H1 (cell line): ENCODE results near the gene PSMD6. TPM values are rescaled to one million over a fixed set of nuclear protein-coding genes. Genes with fewer than 3 reads are reported as not detected.

Source experiments
- ASH2L ChIP-seq: fragments of 200-600, 300-600 bp; sonication (generic); IDR thresholded peaks from one replicate; pipeline ENCODE4 v1.7.1; 2017; ENCODE audit warnings: low read length
- BACH1 ChIP-seq: IDR thresholded peaks from 2 replicates; pipeline ENCODE4 v1.6.1; 2012; ENCODE audit warnings: low read length, improper control_type of control experiment
- CBX5 ChIP-seq: fragments of 300-800, 300-1000 bp; sonication (generic); IDR thresholded peaks from 2 replicates; pipeline ENCODE4 v1.7.1; 2016; ENCODE audit warnings: antibody characterized with exemption, low read length, low read depth
- CHD1 ChIP-seq: IDR thresholded peaks from 2 replicates; pipeline ENCODE4 v1.6.1; 2012; ENCODE audit warnings: low read depth, low read length, improper control_type of control experiment
- EGR1 ChIP-seq: IDR thresholded peaks from 2 replicates; pipeline ENCODE4 v1.6.1; 2011; ENCODE audit warnings: low read depth, low read length, borderline replicate concordance
- FOSL1 ChIP-seq: IDR thresholded peaks from 2 replicates; pipeline ENCODE4 v1.6.1; 2011; ENCODE audit warnings: mild to moderate bottlenecking, low read depth, low read length, moderate library complexity; ENCODE audit not compliant: insufficient read depth
- GTF2F1 ChIP-seq: IDR thresholded peaks from 2 replicates; pipeline ENCODE4 v1.6.1; 2012; ENCODE audit warnings: low read depth, low read length, improper control_type of control experiment, borderline replicate concordance
- HDAC2 ChIP-seq, 2 experiments: fragments of 300-600 bp in 1 of 2; sonication (generic) in 1 of 2; IDR thresholded peaks; 2 replicates each; pipeline ENCODE4 v1.6.1; 2011 to 2012; ENCODE audit warnings: low read depth in 2 of 2, low read length in 2 of 2, mild to moderate bottlenecking in 2 of 2, moderate library complexity in 2 of 2, borderline replicate concordance in 1 of 2, inconsistent platforms in 1 of 2
- POLR2AphosphoS5 ChIP-seq: IDR thresholded peaks from 2 replicates; pipeline ENCODE4 v1.6.1; 2011; ENCODE audit warnings: low read depth, low read length
- RAD21 ChIP-seq, 2 experiments: IDR thresholded peaks in 1 of 2; conservative IDR thresholded peaks in 1 of 2; 2 replicates each; pipeline ENCODE4 v1.6.1; 2011; ENCODE audit warnings: low read depth in 2 of 2, low read length in 2 of 2, improper control_type of control experiment in 1 of 2, inconsistent platforms in 1 of 2, mild to moderate bottlenecking in 1 of 2, moderate library complexity in 1 of 2
- RBBP5 ChIP-seq: IDR thresholded peaks from 2 replicates; pipeline ENCODE4 v1.7.1; 2012; ENCODE audit warnings: low read depth, mild to moderate bottlenecking, inconsistent platforms, low read length, moderate library complexity, borderline replicate concordance
- RFX5 ChIP-seq: IDR thresholded peaks from 2 replicates; pipeline ENCODE4 v1.6.1; 2011; ENCODE audit warnings: low read depth, low read length, improper control_type of control experiment, borderline replicate concordance
- RXRA ChIP-seq: IDR thresholded peaks from 2 replicates; pipeline ENCODE4 v1.6.1; 2011; ENCODE audit warnings: low read depth, mild to moderate bottlenecking, low read length, moderate library complexity; ENCODE audit not compliant: insufficient read depth
- SAP30 ChIP-seq: fragments of 300-600 bp; sonication (generic); IDR thresholded peaks from 2 replicates; pipeline ENCODE4 v1.7.1; 2012; ENCODE audit warnings: low read length, moderate library complexity, mild to moderate bottlenecking, inconsistent platforms; ENCODE audit not compliant: insufficient read depth, insufficient replicate concordance
- SIN3A ChIP-seq, 2 experiments: IDR thresholded peaks in 1 of 2; conservative IDR thresholded peaks in 1 of 2; 2 replicates each; pipeline ENCODE4 v1.6.1; 2011 to 2012; ENCODE audit warnings: low read length in 2 of 2, improper control_type of control experiment in 1 of 2, low read depth in 1 of 2, mild to moderate bottlenecking in 1 of 2
- TAF7 ChIP-seq: optimal IDR thresholded peaks from 2 replicates; pipeline ENCODE3; 2011; ENCODE audit warnings: low read depth, mild to moderate bottlenecking, inconsistent platforms, low read length, moderate library complexity, borderline replicate concordance
- TBP ChIP-seq: IDR thresholded peaks from 2 replicates; pipeline ENCODE4 v1.6.1; 2011; ENCODE audit warnings: low read depth, low read length, improper control_type of control experiment
- YY1 ChIP-seq: IDR thresholded peaks from 2 replicates; pipeline ENCODE4 v1.6.1; 2011; ENCODE audit warnings: low read depth, mild to moderate bottlenecking, low read length
- ZNF274 ChIP-seq: IDR thresholded peaks from 2 replicates; pipeline ENCODE4 v1.7.0; 2012; ENCODE audit warnings: low read length, borderline replicate concordance; ENCODE audit errors: extremely low read depth
- polyA plus RNA-seq, 7 experiments: library from polyadenylated mRNA; depleted of rRNA in 3 of 7; stranded (reverse) in 5 of 7; unstranded in 2 of 7; fragments of >200 nt in 5 of 7; fragments of 200-250 nt in 2 of 7; gene quantifications; 1 replicate in 5 of 7; 2 replicates in 1 of 7; 4 replicates in 1 of 7; pipeline versions ENCODE4 v1.2.1 to v1.2.3, GENCODE V29; 2011 to 2013; ENCODE audit warnings: missing spikeins in 2 of 7, mixed read lengths in 2 of 7
- total RNA-seq: library from RNA; stranded (reverse); fragmentation: NEBNext Ultra II Directional; extraction: Animal tissue kit (Norgen Biotek cat#: 25700); gene quantifications from 2 replicates; pipeline ENCODE4 v1.2.1, GENCODE V29; 2021
- TF ChIP-seq, protein P1 (sequence below): IDR thresholded peaks from 2 replicates; pipeline ENCODE4 v1.6.1; 2012; ENCODE audit warnings: low read length, inconsistent platforms
- TF ChIP-seq, protein P2 (sequence below): IDR thresholded peaks from 2 replicates; pipeline ENCODE4 v1.6.1; 2011; ENCODE audit warnings: low read depth, mild to moderate bottlenecking, low read length; ENCODE audit not compliant: insufficient read depth

The PSMD6 gene
- total and polyA plus RNA-seq, 2 of the 8 experiments (the other 6 are each of a cell fraction or from before 2014, with no cell fraction given) = 43.7 to 104 TPM

DNA sequence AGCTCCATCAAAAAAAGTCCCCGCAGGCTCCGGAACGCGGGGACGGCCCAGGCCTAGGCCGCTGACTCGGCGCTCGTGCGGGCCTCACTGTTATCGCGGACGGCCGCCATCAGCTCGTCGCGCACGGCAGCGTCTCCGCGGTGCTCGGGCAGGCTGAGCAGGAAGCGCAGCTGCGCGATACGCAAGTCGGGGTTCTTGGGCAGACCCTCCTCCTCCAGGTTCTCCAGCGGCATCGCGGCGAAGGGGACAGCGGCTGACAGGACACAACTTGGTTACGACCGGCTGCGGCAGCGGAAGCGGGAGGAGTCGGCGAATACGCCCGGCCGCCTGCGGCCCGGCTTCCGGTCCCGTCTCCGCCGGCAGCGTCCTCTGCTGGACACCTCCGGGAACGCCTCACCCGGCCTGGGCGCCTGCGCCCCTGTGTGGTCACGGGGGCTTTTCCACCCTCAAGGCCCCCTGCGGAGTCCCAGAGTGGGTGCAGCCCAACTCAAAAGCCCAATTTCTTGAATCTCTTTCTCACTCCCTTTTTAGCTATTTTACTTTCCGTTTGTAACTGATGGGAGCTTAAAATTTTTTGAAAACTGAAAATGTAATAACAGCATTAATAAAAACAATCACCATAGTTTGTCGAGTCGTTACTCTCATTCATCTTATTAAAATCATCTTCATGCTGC is at the start of gene PSMD6 (continued):
- TF ChIP-seq, protein P1, sequence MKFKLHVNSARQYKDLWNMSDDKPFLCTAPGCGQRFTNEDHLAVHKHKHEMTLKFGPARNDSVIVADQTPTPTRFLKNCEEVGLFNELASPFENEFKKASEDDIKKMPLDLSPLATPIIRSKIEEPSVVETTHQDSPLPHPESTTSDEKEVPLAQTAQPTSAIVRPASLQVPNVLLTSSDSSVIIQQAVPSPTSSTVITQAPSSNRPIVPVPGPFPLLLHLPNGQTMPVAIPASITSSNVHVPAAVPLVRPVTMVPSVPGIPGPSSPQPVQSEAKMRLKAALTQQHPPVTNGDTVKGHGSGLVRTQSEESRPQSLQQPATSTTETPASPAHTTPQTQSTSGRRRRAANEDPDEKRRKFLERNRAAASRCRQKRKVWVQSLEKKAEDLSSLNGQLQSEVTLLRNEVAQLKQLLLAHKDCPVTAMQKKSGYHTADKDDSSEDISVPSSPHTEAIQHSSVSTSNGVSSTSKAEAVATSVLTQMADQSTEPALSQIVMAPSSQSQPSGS = peak; percentile 55; the same call in 1 of the 2 replicates
- TF ChIP-seq TAF7 = peak; percentile 41
- TF ChIP-seq HDAC2 (IDR thresholded peaks at IDR 0.05; ENCODE audit: borderline replicate concordance in 1 of 2, low read depth in 2 of 2, low read length in 2 of 2) = peak; percentile 60 to 96; a peak in 3 of 4 replicates
- 0 out of 2 replicates have a peak, but pooled peaks have one; percentile 19 for TF ChIP-seq RXRA
- TF ChIP-seq GTF2F1 = peak; percentile 64; the same call in 1 of the 2 replicates
- TF ChIP-seq, protein P2, sequence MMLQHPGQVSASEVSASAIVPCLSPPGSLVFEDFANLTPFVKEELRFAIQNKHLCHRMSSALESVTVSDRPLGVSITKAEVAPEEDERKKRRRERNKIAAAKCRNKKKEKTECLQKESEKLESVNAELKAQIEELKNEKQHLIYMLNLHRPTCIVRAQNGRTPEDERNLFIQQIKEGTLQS = peak; percentile 66
- no peak for TF ChIP-seq CHD1
- no peak for TF ChIP-seq FOSL1
- peak; percentile 46 to 63 for TF ChIP-seq RAD21 (IDR thresholded peaks at IDR 0.05 in 1 of 2, conservative IDR thresholded peaks at IDR 0.05 in 1 of 2; ENCODE audit: low read depth in 2 of 2, low read length in 2 of 2)
- no peak for TF ChIP-seq ZNF274
- TF ChIP-seq EGR1 = no peak
- TF ChIP-seq BACH1 = peak; percentile 89
- peak; percentile 78 for TF ChIP-seq TBP
- TF ChIP-seq RBBP5 = peak; percentile 98
- no peak; the same call in 1 of the 2 replicates for TF ChIP-seq YY1
- no peak for TF ChIP-seq SAP30
- peak in 1 of 2 experiments; percentile 91; a peak in 2 of 4 replicates for TF ChIP-seq SIN3A (conservative IDR thresholded peaks at IDR 0.05 in 1 of 2, IDR thresholded peaks at IDR 0.05 in 1 of 2; ENCODE audit: low read depth in 1 of 2, low read length in 2 of 2)
- no peak for TF ChIP-seq RFX5
- TF ChIP-seq POLR2AphosphoS5 = peak; percentile 77
- TF ChIP-seq CBX5 = no peak
- TF ChIP-seq ASH2L = peak; percentile 99
